ENCODE data around the gene CCDC15.

GRCh38 chr11:124916370-124916710 is 37.7 kb upstream of the CCDC15 start:
- no peak for TF ChIP-seq POLR2A (IDR thresholded peaks at IDR 0.05)
- TF ChIP-seq, protein P1, sequence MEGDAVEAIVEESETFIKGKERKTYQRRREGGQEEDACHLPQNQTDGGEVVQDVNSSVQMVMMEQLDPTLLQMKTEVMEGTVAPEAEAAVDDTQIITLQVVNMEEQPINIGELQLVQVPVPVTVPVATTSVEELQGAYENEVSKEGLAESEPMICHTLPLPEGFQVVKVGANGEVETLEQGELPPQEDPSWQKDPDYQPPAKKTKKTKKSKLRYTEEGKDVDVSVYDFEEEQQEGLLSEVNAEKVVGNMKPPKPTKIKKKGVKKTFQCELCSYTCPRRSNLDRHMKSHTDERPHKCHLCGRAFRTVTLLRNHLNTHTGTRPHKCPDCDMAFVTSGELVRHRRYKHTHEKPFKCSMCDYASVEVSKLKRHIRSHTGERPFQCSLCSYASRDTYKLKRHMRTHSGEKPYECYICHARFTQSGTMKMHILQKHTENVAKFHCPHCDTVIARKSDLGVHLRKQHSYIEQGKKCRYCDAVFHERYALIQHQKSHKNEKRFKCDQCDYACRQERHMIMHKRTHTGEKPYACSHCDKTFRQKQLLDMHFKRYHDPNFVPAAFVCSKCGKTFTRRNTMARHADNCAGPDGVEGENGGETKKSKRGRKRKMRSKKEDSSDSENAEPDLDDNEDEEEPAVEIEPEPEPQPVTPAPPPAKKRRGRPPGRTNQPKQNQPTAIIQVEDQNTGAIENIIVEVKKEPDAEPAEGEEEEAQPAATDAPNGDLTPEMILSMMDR (IDR thresholded peaks at IDR 0.05) = no peak
